NCI-H1048 (cell line): Measurements from ENCODE around the gene ADGB.
"Not testable (repeated sequence)": the region's sequence is repeated elsewhere in the genome, so short reads cannot be mapped to it uniquely, and the experiment has no call there.

Source experiments
- DNase-seq: peaks from one replicate; lab custom pipeline; 2025; lab: John Stamatoyannopoulos, UW

ADGB gene

DNA sequence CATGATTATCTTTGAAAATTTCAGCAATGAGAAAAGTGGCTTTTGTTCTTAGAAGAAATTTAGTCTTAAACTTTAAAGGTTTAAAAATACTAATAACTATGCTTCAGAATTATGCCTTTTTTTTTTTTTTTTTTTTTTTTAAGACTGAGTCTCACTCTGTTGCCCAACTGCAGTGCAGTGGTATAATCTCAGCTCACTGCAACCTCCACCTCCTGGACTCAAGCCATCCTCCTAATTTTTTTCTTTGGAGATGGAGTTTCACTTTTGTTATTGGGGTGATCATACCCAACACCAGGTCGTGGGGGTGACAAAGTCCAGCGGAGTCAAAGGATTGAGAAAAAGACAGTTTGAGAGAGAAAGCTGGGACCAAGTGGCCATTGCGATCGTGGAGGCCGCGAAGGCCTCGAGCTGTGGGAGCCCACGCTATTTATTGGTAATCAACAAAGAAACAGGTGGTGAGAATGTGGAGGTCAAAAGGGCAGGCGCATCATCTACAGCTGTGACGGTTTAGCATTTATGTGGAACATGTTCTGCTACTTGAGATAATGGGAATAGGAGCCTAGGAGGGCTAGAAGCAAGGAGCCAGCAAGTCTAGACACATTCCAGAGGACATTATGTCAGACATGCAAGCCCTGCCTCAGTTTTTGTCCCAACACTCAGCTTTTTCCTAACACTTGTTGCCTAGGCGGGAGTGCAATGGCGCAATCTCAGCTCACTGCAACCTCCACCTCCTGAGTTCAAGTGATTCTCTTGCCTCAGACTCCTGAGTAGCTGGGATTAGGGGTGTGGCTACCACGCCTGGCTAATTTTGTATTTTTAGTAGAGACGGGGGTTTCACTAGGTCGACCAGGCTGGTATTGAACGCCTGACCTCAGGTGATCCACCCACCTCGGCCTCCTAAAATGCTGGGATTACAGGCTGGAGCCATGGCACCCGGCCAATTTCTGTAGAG lies 217.0 kb downstream of the ADGB start:
- DNase-seq, result not testable (repeated sequence)

DNA sequence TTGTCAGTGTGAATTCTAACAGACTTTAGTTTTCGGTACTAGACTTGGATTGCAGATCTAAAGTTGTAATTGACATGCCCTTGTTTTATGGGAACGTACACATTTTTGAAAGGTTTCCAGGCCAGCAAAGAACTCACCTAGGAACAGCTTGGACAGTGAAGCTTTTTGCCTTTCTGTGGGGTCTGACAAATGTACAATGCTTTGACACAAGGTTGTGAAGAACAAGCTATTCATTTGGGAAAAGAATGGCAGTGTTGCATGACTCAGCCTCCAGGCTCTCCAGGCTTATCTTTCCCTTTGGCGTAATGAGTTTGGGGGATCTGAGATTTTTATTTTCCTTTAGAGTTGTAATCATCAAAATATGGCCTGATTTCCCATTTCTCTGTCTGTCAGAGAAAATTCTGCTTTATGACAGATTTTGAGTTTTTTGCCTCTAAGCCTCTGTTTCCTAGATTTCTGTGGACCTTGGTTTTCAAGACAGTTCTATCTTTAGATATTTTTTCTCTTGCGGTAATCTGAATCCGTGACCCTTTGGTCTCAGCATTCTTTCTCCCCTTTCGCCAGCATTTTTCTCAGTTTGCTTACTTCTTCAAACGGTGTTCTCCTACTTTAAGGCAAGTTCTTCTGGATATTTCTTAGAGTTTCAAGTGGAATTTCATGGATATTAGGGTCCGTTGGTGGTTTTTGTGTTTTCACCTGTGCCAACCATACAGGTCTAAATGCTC lies 221.0 kb downstream of the ADGB start:
- no peak for DNase-seq

DNA sequence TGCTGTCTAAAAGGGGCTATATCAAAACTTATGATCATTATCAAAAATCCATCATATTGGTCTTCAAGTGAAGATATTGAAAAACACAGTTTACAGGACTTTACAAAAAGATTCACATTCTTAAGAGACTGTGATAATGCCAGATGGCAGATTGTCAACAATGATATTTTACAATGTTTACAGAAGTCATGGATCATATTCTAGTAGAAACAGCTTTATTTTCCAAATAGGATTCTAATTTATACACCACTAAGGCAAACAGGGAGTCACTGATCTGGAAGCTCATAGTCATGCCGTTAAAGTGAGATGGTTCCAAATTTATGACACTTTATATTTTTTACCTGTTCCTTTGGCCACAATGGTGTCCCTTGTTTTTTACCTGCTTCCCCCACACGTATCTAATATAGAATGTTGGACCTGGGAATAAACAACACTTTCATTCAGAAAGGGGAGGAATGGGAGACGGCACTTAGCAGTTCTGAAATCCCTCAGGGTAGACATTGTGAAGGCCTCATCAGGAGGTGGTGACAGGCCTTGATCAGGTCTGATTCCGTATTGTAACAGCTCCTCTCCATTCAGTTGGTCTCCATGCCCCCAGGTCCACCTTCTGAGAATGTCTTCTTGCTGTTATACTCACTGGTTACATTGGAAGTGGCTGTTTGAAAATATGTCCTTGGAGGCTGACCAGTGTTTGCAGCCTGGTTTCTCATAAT lies 228.6 kb downstream of the ADGB start:
- DNase-seq, result no peak

DNA sequence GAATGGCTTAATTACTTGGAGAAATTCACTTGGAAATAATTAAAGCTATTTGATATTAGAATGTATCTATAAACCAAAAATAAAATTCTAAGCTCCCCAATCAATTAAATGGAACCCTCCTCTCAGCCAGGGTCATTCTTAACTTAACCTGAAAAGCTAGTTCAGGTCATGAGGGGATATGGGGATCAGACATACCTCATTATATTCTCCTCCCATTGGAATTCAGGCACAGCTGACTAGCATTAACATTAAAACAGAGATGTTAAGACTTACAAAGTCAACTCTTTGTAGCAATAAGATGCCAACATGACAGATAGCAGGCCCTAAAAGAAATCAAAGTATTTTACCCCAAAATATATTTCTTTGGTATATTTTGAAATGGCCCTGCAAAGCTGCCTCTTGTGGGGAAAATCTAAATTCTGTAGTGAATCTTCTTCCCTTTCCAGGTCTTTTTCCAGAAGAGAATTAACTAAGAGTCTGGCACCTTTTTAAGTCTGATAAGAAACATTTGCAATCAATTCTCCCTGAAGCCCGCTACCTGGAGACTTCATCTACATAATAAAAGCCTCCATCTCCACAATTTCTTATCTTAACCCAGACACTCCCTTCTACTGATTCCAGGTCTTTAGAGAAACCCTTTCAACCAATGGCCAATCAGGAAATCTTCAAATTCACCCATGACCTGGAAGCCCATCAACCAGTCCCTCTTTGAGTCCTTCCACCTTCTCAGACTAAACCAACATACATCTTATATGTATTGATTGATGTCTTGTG lies 231.2 kb downstream of the ADGB start:
- DNase-seq, result no peak

DNA sequence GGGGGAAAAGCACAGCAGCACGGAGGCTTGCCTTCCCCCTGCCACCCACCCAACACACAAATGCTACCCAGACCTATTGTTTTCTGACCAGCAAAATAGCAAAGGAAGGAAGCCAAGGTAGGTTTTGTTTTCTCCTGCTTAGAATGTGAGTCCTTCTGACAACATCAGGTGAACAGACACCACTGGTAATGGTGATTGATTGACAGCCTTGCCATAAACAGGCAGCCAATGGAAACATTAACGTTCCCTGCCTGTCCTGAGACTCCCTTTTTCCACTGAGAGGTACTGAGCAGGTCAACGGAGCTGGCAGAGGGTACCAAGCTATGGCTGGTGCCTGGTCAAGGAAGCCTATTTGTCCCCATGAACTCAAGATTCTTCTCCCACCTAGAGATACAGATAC lies 234.4 kb downstream of the ADGB start:
- DNase-seq, result no peak

DNA sequence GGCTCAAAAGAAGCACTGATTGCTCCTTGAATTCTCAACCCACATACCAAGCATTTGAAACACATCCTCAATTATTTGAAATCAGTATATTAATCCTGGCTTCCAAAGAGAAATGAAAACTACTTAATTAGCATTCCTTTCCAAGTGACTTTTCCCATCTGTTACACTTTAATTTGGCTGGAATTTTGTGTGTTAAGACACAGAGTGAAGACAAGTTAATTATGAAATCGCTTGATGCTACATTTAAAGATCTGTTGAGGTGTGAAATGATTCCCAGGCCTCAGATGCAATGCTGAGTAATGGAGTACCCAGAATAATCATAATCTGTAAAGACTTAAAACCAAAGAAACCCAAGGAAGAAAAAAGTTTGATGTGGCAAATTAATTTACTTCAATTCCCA lies 241.4 kb downstream of the ADGB start:
- DNase-seq, result no peak

DNA sequence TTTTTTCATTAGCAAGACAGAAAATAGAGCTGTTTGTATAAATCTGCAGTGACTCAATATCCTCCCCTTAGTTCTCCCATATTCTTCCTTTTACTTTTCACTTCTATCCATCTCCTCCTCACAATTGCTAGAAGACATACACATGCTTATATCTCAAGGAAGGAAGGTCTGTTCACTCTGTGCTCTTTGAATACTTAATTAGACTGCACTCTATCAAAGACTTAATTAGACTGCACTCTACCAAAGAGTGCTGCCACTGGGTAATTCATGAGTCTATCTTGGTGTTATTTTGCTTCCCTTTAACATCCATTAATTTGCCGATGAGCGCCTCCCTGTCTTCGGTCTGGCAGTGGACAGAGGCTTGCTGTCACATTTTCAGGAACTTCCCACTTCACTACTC lies 241.9 kb downstream of the ADGB start:
- no peak for DNase-seq

DNA sequence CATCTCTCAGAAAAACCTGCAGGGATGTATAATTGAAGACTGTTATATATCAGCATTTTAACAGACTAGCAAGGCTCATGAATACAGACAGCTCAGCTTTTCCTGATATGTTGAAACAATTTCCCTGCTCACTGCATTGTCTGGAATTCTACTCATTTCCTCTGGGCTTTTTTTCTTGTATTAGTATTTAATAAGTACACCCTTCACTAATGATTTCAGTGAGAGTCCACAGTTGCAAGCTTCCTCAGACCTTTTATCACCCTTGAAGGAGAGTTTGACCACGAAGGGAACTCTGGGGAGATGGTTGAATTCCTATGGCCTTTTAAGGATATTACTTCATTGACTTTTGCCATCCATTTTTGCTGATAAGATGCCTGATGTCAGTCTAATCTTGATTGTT lies 248.7 kb downstream of the ADGB start:
- DNase-seq, result no peak

DNA sequence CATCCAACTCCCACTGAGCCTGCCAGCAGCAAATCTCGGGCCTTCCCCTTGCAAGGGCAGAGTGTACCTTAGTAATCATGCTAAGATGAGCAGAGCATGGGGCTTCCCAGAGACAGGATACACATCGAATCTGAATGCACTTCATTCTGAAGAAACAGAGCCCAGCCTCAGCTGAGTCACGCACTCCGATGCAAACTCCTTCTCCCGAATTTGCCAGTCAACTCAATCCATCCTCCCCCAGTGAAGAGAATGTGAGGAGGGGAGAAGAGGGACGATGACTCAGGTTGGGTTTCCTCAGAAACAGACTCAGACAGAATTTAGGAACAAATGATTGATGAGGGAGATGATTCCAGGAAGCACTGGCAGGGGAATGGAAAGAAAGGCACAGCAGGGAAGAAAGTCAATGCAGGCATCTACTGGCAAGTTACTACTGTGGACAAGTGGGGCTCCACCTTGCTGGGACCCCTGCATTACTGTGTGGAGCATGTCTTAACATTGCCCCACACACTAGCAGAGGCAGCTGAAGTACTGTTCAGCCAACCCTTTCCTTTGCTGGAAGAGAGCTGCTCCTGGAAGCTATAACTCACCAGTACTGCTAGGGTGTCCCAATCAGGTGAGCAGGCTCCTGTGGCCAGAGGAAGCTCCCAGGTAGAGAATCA lies 251.6 kb downstream of the ADGB start:
- DNase-seq, result no peak

DNA sequence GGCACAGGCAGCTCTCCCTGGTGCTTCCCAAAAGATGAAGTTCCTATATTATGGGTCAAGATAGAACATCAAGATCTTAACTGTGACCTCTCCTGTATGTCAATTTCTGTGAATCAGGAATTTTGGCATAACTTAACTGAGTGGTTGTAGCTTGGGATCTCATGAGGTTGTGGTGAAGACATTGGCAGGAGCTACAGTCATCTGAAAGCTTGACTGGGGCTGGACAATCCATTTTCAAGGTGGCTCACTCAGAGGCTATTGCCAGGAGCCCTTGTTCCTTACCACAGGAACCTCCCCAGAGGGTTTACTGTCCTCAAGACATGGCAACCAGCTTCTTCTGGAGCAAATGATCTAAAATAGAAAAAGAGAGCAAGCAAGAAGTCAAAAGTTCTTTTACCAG lies 252.2 kb downstream of the ADGB start:
- DNase-seq, result no peak

DNA sequence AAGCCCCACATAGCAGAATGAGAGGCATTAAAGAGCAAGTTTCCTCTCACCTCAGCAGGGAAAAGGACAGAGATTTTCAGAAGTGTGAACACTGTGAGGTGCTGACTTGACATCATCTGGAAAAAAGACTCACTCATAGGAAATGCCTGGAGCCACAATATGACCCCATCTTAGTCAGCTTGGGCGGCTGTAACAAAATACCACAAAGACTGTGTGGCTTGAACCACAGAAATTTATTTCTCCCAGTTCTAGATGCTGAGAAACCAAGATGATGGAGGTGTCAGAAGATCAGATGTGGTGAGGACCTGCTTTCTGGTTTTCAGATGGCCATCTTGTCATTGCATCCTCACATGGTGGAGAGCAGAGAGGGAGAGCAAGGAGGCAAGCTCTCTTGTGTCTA lies 253.1 kb downstream of the ADGB start:
- DNase-seq, result no peak

DNA sequence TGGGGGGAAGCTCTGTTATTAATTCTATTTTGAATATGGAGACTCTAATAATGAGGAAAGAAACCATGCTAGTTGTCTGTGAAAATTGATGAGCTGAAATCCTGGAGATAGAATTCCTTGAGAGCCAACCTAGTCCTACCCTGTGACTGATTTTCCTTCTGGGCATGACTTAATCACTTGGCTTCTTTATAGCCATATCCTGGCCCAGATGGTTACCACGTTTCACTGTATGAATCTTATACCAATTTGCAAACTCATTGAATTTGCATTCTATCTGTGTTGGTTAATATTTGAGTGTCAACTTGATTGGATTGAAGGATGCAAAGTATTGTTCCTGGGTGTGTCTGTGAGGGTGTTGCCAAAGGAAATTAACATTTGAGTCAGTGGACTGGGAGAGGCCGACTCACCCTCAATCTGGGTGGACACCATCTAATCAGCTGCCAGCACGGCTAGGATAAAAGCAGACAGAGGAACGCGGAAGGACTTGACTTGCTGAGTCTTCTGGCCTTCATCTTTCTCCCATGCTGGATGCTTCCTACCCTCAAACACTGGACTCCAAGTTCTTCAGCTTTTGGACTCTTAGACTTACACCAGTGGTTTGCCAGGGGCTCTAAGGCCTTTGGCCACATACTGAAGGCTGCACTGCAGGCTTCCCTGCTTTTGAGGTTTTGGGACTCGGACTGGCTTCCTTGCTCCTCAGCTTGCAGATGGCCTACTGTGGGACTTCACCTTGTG lies 255.9 kb downstream of the ADGB start:
- DNase-seq, result not testable (repeated sequence)

DNA sequence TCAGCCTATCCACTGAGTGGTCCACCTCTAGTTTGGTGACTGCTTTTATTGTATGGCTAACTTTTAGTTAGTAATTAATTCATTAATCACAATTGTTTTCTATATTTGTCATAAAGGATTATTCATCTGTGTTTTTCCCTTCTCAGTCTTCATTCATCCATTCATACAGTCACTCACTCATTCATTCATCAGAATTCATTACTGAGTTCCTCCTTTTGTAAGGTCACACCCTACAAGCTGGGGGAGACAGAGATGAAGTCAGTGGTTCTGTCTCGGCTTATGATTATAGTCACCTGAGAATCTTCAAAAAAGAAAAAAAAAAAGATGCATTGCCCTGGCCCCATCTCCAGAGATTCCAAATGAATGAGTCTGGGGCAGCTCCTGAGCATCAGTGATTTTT lies 257.1 kb downstream of the ADGB start:
- DNase-seq, result no peak

DNA sequence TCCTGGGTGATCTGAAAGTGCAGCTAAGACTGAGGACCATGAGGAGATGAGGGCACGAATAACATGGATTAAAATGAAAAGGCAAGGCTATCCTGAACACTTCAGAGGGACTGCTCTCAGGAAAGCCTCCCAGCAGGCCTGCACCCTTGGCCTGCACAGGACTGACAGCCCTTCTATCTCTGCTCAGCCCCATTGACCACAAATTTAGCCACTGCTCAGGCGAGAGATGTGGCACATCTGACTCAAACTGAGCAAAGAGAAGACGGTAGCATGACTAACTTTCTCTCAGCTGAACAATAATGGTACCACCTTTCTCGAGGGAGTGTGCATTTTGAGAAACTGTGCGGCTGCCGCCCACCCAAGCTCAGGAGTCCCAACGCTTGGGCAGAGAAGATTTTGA lies 257.5 kb downstream of the ADGB start:
- DNase-seq, result no peak

DNA sequence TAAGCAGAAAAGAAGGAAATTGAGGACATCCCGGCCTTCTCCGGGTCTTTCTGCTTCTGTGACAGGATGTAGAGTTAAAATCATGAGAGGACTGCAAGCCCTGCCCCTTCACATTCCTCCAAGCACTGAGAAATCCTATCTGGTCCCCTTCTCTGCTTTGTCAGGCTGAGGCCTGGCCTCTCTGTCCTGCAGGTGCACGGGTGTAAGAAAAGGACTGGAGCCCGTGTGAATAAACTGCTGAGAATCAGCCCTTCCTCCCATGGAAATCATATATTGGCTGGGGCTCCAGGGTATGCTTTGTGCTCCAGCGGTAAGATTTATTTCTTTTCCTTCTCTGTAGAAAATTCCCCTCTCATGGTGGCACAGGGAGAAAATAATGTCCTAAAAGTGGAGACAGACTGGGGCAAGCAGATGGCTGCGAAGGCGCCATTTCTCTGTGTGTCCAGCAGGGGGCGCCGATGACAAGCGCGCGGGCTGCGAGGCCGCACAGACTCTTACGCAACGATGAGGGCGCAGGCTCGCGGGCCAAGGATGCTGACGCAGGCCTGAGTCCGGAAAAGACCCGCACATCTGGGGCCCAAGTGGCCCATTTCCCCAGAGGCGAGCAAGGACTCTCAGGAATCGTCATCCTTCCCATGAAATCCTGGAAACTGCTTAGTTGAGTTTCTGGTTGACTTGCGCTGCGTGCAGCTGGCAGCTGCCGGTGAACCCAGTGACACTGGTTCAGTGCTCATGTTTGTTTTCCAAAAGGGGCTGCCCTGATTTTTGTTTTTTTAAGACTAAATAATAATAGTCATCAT lies 258.6 kb downstream of the ADGB start:
- DNase-seq, result peak; percentile 56

DNA sequence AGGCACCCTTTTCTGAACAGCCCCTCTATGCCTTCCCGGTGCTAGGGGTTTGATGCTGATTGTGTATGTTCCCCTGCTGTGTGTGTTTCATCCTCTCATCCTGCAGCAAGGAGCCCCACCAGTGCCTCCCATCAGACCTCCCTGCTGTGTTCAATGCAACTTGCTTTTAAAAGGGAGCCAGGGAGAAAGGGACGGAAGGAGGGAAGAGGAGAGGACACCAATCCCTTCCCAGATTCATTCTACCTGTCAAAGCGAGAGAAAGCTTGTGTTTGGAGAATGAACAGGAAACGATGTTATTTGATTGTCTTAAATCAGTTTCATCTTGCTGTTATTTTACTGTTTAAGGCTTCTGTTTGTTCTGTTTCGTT lies 259.2 kb downstream of the ADGB start:
- DNase-seq, result no peak

DNA sequence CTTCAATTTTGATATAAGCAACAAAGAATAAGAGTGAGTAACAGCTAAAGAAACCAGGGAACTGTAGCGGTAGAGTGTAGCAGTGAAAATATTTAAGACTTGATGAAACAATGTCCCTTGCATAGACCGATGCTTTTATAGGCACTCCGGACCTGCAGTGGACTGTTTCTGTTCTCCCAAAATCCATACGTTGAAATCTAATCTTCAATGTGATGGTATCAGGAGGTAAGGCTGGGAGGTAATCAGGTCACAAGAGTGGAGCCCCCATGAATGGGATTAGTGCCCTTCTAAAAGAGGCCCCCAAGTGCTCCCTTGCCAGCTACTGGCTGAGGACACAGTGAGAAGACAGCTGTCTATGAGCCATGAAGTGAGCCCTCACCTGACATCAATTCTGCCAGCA lies 260.4 kb downstream of the ADGB start:
- DNase-seq, result no peak

DNA sequence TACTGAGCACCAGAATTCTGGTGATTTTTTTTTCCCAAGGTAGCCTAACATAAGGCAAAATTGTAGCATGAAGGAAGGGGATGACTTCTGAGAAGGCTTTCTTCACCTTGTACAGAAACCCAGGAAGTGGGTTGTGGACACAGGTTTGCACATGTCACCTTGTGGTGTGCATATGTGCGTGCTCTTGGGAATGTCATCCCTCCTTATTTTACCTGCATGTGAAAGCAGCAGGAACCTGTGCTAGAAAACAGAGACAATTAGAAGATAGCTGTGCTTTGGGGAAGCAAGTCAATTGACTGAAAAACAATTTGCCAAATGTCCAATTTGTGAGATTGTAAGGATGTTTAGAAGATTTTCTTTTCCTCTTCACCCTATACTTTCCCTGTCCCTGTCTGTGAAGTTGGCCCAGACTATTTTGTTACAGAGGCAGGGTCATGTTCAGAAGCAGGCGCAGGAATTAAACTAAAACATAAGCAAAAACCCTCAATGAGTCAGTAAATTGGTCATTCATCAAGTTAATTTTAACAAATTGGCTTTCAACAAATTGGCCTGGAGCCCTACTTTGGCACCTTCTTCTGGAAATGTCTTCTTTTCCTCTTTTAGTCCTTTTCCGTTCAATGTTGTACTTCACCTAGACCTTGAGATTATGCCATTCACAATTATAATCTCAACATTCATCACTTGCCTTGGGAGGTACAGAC lies 261.2 kb downstream of the ADGB start:
- DNase-seq, result no peak

DNA sequence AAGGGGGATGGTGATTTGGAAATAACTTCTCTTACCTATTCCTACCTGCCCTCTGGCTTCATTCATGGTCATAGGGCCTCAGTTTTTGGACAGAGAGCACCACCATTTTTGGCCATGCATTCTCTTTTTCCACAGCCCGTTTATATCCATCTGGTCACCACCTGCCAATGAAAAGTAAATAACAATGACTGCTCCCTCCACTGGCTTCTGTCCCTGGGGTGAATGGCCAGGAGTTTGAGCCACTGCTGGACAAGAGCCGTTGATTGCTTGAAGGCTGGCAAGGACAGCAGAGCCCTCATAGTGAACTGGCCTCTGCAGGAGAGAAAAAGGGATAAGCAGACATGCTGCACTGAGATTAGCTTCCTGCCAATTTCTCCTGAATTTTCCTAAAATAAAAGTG lies 261.8 kb downstream of the ADGB start:
- no peak for DNase-seq
